Mesendoderm (in vitro differentiated cells): ENCODE measurements around the gene MCM8.

Experiments used
- DNase-seq: peaks from one replicate; pipeline ENCODE4 v3.0.0; 2013
- H2AK5ac ChIP-seq: 2 replicates; pipeline ENCODE4 v1.6.1; 2013; ENCODE audit warnings: low read length, inconsistent platforms
- H2BK120ac ChIP-seq: 2 replicates; pipeline ENCODE4 v1.6.1; 2013; ENCODE audit warnings: low read depth, mild to moderate bottlenecking, low read length, moderate library complexity, mixed read lengths
- H2BK15ac ChIP-seq: replicated peaks from 2 replicates; pipeline ENCODE4 v1.6.1; 2013; ENCODE audit warnings: low read depth, mild to moderate bottlenecking, moderate library complexity
- H2BK5ac ChIP-seq: 2 replicates; pipeline ENCODE4 v1.6.1; 2013; ENCODE audit warnings: low read length, inconsistent platforms
- H3K18ac ChIP-seq: 2 replicates; pipeline ENCODE4 v1.6.1; 2013; ENCODE audit warnings: mild to moderate bottlenecking, low read length, mixed read lengths
- H3K23ac ChIP-seq: one replicate; pipeline ENCODE4 v1.6.1; 2013; ENCODE audit warnings: low read length
- H3K27ac ChIP-seq: 2 replicates; pipeline ENCODE4 v1.5.1; 2013; ENCODE audit warnings: low read depth, mild to moderate bottlenecking, inconsistent platforms, low read length, moderate library complexity
- H3K27me3 ChIP-seq: 2 replicates; pipeline ENCODE4 v1.6.1; 2013; ENCODE audit warnings: low read length, control low read depth, mild to moderate bottlenecking, inconsistent platforms; ENCODE audit not compliant: insufficient read depth, poor library complexity
- H3K36me3 ChIP-seq: 2 replicates; pipeline ENCODE4 v1.6.1; 2013; ENCODE audit warnings: low read length, inconsistent platforms; ENCODE audit not compliant: control insufficient read depth, insufficient read depth
- H3K4ac ChIP-seq: one replicate; pipeline ENCODE4 v1.6.1; 2013; ENCODE audit warnings: low read depth, mild to moderate bottlenecking, low read length, moderate library complexity
- H3K4me1 ChIP-seq: 2 replicates; pipeline ENCODE4 v1.6.1; 2013; ENCODE audit warnings: low read depth, low read length, inconsistent platforms; ENCODE audit not compliant: control insufficient read depth
- H3K4me2 ChIP-seq: 2 replicates; pipeline ENCODE4 v1.6.1; 2013; ENCODE audit warnings: low read length
- H3K4me3 ChIP-seq: 2 replicates; pipeline ENCODE4 v1.5.1; 2013; ENCODE audit warnings: mild to moderate bottlenecking, low read length
- H3K56ac ChIP-seq: one replicate; pipeline ENCODE4 v1.6.1; 2013; ENCODE audit warnings: low read length
- H3K79me1 ChIP-seq: 2 replicates; pipeline ENCODE4 v1.6.1; 2013; ENCODE audit warnings: low read length, inconsistent platforms
- H3K79me2 ChIP-seq: 2 replicates; pipeline ENCODE4 v1.6.1; 2013; ENCODE audit warnings: mild to moderate bottlenecking, low read length; ENCODE audit not compliant: control insufficient read depth, insufficient read depth
- H3K9ac ChIP-seq: 2 replicates; pipeline ENCODE4 v1.6.1; 2013; ENCODE audit warnings: low read length, inconsistent platforms
- H4K5ac ChIP-seq: one replicate; pipeline ENCODE4 v1.6.1; 2013; ENCODE audit warnings: low read length
- H4K8ac ChIP-seq: one replicate; pipeline ENCODE4 v1.6.1; 2013; ENCODE audit warnings: low read depth, mild to moderate bottlenecking, control low read depth, low read length, moderate library complexity
- WGBS: extraction: QIAGEN DNeasy Blood & Tissue Kit; methylation state at CpG from one replicate; pipeline ENCODE4 v1.1.7; 2013; ENCODE audit warnings: low lambda C conversion rate, missing lambda C conversion rate; ENCODE audit not compliant: insufficient coverage; ENCODE audit errors: extremely low coverage; 5-methylcytosine and 5-hydroxymethylcytosine counted together

The MCM8 gene

DNA sequence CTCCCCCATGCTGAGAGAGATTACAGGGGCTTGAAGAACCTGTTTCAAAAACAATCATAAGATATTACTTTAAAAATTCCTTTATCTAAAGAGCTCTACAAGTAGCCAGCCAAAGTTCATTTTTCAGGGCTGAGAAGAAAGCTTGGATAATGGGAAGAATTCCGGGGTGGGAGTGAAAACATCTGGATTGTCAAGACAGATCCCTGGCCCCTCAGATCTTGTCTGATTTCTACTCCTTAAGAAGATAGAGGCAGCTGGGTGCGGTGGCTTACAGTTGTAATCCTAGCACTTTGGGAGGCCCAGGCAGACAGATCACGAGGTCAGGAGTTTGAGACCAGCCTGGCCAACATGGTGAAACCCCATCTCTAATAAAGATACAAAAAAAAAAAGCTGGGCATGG lies 24.9 kb upstream of the MCM8 start:
- Histone ChIP-seq H3K4me1 (no peaks in the 10 kb centered on the region), H3K4ac (no peak overlapping the region), H3K4me3 (no peak overlapping the region), H2BK5ac (no peak overlapping the region), H2BK120ac (no peak overlapping the region), H3K4me2 (no peak overlapping the region), H3K18ac (no peak overlapping the region), H3K27me3 (no peaks in the 10 kb centered on the region), H3K9ac (no peak overlapping the region), H3K79me1 (no peaks in the 10 kb centered on the region), H3K36me3 (no peaks in the 10 kb centered on the region), H4K5ac (no peak overlapping the region), H2AK5ac (no peak overlapping the region), H3K79me2 (no peaks in the 10 kb centered on the region), H3K56ac (no peak overlapping the region), H2BK15ac (no peak overlapping the region), H4K8ac (no peak overlapping the region), H3K27ac (no peak overlapping the region), H3K23ac (no peak overlapping the region)
- no CpG with 5 or more reads among the region's 3 CpGs for WGBS
- no peak for DNase-seq

DNA sequence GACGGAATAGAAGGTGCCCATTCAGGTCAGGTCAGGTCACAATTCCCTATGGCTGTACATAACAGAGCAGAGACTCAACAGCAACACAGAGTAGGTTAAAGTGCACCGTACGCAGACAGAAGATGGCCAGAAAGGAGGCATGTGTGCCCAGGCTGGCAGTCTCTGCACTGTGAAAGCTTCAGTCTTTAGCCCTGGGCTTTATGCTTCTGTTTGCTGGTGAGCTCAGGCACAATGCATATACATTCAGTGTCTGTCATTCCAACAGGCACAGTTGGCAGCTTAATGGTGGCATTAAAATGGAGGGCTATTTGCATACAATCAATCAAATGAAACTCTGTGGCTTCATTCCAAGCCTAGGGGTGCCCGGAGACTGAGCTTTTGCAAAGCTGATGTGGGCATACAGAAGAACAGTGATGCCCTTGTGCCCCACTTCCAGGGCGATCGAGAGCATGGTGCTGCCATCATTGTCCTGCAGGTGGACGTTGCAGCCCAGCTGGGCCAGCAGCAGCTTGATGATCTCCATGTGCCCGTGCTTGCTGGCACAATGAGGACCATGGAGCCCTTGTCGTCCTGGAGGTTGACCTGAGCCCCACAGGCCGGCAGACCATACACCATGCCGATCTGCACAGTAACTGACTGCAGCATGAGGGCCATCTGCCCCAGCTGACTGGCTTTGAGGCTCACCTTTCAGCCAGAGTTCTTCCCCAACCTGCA lies 22.5 kb upstream of the MCM8 start:
- Histone ChIP-seq H4K8ac (no peak overlapping the region), H3K4me1 (no peaks in the 10 kb centered on the region), H3K18ac (no peak overlapping the region), H3K27me3 (no peaks in the 10 kb centered on the region), H3K4me3 (no peak overlapping the region), H3K4ac (no peak overlapping the region), H2AK5ac (no peak overlapping the region), H3K4me2 (no peak overlapping the region), H3K79me2 (no peaks in the 10 kb centered on the region), H2BK5ac (no peak overlapping the region), H3K27ac (no peak overlapping the region), H3K9ac (no peak overlapping the region), H3K36me3 (no peaks in the 10 kb centered on the region), H3K23ac (no peak overlapping the region), H3K79me1 (no peaks in the 10 kb centered on the region), H3K56ac (no peak overlapping the region), H2BK120ac (no peak overlapping the region), H2BK15ac (no peak overlapping the region), H4K5ac (no peak overlapping the region)
- no peak for DNase-seq
- WGBS = no CpG with 5 or more reads among the region's 11 CpGs

DNA sequence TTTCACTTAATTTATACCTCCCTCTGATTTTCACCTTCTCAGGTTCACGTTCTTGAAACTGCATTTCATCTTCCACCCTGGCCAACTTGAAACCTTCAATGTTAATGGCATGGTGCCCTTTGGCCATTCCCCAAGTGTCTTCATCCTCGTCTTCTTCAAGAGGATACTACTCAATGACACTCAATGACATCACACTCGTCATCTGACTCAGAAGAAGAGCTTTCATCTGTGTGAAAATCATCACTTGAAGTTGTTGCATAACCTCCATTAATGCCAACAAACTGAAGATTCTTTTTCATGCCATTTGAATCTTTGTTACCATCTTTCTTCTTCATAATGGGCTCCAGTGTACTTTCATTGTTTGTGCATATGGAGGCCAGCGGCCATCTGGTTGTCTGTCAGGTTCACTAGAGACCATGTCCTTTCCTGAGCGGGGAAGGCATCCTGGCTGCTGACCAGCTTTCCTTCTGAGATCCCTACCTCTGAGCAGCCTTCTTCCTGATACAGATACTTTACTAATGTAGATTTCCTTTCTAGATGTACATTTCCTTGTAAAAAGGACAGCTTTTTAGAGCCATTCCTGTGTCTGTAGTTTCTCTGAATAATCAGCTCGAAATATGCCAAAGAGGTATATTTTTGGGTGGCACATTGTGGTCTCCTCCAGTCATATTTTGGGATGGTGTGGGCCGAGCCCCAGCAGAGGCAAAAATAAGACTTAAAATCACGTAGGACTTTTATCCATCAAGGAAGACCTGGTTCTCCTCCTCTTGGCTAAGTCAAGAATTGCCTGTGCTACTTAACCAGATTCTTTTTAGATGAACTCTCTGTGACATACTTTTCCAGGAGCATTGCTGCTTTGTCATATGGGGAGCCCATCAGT lies 21.4 kb upstream of the MCM8 start:
- no peak overlapping the region for H3K4me3 ChIP-seq
- no CpG with 5 or more reads among the region's 8 CpGs for WGBS
- no peak overlapping the region for H3K4ac ChIP-seq
- no peak overlapping the region for H3K18ac ChIP-seq
- no peak overlapping the region for H3K27ac ChIP-seq
- DNase-seq = no peak
- H2AK5ac ChIP-seq = no peak overlapping the region
- H3K36me3 ChIP-seq = no peaks in the 10 kb centered on the region
- H3K27me3 ChIP-seq = no peaks in the 10 kb centered on the region
- no peak overlapping the region for H4K5ac ChIP-seq
- no peak overlapping the region for H2BK5ac ChIP-seq
- no peak overlapping the region for H3K9ac ChIP-seq
- H3K79me1 ChIP-seq = no peaks in the 10 kb centered on the region
- H2BK120ac ChIP-seq = no peak overlapping the region
- H2BK15ac ChIP-seq = no peak overlapping the region
- no peaks in the 10 kb centered on the region for H3K4me1 ChIP-seq
- no peaks in the 10 kb centered on the region for H3K79me2 ChIP-seq
- H4K8ac ChIP-seq = no peak overlapping the region
- no peak overlapping the region for H3K56ac ChIP-seq
- no peak overlapping the region for H3K23ac ChIP-seq
- no peak overlapping the region for H3K4me2 ChIP-seq

DNA sequence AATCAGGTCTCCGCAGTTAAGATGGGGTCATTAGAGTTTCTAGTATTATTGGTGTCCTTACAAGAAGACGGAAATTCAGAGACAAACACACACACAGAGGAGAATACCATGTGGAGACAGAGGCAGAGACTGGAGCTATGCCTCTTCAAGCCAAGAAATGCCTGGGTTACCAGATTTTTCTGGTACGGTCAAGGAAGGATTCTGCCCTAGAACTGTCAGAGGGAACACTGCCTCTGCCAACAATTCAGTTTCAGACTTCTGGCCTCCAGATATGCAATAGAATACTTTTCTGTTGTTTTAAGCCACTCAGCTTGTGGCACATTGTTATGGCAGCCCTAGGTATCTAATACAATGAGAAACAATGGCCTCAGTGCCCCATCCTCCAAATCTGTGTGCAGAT lies 19.0 kb upstream of the MCM8 start:
- Histone ChIP-seq H3K4me1 (no peaks in the 10 kb centered on the region), H2BK120ac (no peak overlapping the region), H3K79me1 (no peaks in the 10 kb centered on the region), H3K4ac (no peak overlapping the region), H3K23ac (no peak overlapping the region), H2BK15ac (no peak overlapping the region), H3K4me2 (no peak overlapping the region), H3K9ac (no peak overlapping the region), H3K56ac (no peak overlapping the region), H2AK5ac (no peak overlapping the region), H3K4me3 (no peak overlapping the region), H3K18ac (no peak overlapping the region), H4K5ac (no peak overlapping the region), H3K79me2 (no peaks in the 10 kb centered on the region), H4K8ac (no peak overlapping the region), H3K27me3 (no peaks in the 10 kb centered on the region), H3K36me3 (no peaks in the 10 kb centered on the region), H3K27ac (no peak overlapping the region), H2BK5ac (no peak overlapping the region)
- DNase-seq = no peak
- WGBS = no CpG with 5 or more reads among the region's 3 CpGs

DNA sequence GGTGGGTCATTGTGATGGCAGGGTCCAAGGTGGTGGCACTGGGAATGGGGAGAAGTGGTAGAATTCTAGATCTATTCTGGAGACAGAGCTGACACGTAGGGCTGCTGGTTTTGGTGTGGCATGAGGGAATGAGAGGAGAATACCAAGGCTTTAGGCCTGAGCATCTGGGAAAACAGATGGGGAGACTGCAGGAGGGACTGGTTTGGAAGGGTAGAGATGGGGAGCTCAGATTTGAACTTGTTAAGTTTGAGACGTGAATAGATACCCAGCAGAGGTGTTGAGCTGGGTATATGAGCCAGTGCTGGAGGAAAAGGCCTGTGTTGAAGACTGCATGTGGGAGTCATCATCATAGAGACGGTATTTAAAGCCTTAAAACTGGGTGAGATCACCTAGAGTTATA lies 17.7 kb upstream of the MCM8 start:
- no peak overlapping the region for H2BK5ac ChIP-seq
- no peak overlapping the region for H3K4me2 ChIP-seq
- no peak overlapping the region for H2AK5ac ChIP-seq
- H4K8ac ChIP-seq = no peak overlapping the region
- WGBS = no CpG with 5 or more reads among the region's 3 CpGs
- H2BK120ac ChIP-seq = no peak overlapping the region
- no peak overlapping the region for H4K5ac ChIP-seq
- H3K56ac ChIP-seq = no peak overlapping the region
- H3K79me1 ChIP-seq = no peaks in the 10 kb centered on the region
- no peak overlapping the region for H3K9ac ChIP-seq
- H3K36me3 ChIP-seq = no peaks in the 10 kb centered on the region
- H3K23ac ChIP-seq = no peak overlapping the region
- no peak overlapping the region for H3K27ac ChIP-seq
- no peak for DNase-seq
- no peaks in the 10 kb centered on the region for H3K4me1 ChIP-seq
- no peak overlapping the region for H3K4me3 ChIP-seq
- H2BK15ac ChIP-seq = no peak overlapping the region
- no peak overlapping the region for H3K18ac ChIP-seq
- no peaks in the 10 kb centered on the region for H3K27me3 ChIP-seq
- no peak overlapping the region for H3K4ac ChIP-seq
- H3K79me2 ChIP-seq = no peaks in the 10 kb centered on the region
